CD1c-positive myeloid dendritic cell (primary cell): ENCODE measurements around the gene UST.
"Not testable (repeated sequence)": the region's sequence is repeated elsewhere in the genome, so short reads cannot be mapped to it uniquely, and the experiment has no call there.

ENCODE experiments used
- DNase-seq: peaks from one replicate; pipeline ENCODE4 v3.0.0-alpha.2; 2016; ENCODE audit errors: extremely low spot score

UST gene

DNA sequence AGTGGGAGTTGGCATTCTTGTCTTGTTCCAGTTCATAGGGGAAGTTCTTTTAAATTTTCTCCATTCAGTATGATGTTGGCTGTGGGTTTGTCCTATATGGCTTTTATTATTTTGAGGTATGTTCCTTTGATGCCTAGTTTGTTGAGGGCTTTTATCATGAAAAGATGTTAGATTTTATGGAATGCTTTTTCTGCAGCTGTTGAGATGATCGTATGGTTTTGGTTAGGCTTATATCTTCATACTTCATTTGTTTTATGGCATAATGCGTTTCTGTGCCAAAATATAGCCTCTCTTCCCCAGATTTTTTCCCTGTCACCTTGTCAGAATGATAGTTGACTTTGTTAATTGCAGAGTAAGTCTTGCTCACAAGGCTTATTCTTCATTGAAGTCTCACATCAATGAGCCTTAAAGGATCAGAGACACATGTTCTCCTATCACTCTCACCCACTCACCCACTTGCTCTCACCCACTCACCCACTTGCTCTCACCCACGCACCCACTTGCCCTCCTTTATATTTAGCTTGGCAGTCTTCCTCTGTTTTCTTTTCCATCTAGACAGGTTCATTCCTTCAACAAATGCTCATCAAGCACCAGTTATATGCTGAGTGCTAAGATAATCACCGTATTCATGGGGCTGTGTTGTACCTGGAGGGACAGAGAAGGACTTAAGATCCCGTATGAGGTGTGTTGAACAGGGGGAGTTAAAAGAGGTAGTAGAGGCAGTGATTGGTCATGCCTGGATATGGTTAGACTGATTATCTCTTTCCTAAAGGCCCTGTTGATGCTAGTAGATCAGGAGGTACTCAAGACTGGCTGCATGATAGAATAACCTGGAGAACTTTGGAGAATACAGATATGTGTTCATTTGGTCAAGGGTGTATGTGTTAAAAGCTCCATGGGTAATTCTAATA is 19.3 kb downstream of the UST start:
- DNase-seq: no peak

DNA sequence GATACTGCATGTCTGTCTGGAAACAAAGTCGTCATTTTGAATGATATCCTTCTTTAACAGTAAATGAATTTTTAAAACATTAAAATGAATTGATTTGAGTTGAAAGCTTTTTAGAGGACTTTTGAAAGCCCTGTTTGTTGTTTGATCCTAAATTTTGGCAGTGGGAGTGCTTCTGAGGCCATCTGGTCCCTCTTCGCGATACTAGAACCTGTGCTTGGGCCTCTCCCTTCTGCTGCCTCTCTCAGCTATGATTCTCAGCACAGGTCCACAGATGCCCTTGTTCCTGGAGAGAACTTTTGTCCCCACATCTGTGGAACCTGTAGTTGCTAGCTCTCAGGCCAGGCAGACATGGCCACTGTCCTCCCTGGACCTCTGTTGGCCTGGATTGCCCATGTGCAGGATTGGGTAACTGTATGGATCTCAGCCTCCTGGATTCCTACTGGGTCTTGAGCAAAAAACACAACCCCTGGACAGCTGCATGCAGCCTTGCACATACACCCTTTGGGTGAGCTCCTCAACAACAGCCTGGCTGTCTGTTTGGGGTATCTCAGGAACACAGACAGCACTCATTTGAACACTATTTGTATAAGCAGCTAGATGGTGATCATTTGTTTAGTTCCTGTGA is 21.9 kb downstream of the UST start:
- DNase-seq: no peak

DNA sequence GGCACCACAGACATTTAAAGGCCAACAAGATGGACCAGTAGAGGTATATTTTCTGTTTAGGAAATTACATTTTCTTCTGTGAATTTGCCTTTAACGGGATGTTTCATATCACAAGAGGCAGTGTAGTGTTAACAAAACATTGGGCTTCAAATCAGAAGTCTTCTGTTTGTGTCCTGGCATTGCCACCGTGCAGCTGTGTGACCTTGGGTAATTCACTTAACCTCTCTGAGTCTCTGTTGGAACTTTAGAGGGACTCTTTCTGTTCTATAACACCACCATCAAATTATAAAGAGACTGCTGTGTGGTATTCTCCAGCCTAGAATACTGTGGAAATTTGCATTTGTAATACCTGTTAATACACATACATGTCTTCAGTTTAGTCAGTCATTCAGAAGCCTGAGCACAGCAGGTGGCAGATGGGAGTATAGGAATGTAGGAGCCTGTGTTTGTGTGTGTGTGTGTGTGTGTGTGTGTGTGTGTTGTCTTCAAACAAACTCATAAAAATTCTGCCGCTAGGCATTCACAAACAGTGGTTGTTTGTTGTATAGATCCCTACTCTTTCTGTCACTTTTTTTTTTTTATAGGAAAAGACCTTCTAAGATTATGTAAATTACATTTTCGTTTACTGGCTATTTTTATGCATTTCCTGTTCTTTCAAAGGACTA is 22.6 kb downstream of the UST start:
- no peak for DNase-seq

DNA sequence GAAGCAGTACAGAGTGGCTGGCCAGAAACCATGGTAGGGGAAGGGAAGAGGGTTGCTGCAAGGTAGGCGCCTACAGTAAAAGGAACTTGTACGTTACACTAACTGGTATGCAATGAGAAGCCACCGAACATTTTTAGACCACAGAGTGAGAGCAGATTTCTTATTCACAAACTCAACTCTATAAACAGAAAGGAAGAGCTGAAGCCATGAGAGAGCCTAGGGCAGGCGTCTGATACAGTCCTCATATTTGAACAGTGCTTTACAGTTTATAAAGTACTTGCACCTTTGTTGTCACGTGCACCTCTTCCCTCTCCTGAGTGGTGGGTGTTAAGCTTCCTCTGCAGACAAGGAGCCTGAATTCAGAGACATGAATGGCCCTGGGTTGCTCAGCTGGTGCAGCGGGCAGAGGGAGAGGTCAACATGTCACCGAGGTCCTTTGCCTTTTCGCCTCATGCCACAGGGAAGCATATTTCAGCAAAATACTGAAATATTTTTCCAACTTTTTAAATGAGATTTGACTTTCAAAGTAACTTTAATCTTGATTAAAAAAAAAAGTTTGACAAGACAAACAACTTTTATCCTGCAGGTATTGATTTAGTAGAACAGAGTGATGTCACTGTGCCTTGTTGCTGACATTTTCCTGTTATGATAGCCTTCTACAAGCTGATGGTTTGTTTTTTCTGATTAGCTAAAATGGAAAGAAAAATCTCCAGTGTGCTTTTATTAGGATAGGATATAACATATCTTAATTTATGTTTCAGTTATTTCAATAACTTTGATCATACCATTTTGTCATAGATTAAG is 23.8 kb downstream of the UST start:
- DNase-seq: peak; percentile 38

DNA sequence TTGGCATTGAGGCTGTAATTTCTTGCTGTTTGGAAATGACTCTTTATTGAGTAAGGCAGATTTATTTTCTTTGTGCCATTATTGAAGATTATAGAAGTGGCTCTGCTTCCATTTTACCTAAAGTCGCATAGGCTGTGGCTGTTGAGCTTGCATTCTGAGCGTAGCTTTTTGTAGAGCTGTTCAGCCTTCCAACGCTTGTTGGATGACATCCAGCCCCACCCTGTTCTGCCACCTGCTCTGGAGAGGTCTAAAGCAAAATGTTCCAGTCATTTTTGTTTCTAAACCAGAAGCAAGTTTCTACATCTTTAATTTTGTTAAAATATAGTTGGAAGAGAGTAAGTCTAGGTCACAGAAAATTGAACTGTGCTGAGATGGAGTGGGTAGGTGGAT is 24.4 kb downstream of the UST start:
- DNase-seq: no peak

DNA sequence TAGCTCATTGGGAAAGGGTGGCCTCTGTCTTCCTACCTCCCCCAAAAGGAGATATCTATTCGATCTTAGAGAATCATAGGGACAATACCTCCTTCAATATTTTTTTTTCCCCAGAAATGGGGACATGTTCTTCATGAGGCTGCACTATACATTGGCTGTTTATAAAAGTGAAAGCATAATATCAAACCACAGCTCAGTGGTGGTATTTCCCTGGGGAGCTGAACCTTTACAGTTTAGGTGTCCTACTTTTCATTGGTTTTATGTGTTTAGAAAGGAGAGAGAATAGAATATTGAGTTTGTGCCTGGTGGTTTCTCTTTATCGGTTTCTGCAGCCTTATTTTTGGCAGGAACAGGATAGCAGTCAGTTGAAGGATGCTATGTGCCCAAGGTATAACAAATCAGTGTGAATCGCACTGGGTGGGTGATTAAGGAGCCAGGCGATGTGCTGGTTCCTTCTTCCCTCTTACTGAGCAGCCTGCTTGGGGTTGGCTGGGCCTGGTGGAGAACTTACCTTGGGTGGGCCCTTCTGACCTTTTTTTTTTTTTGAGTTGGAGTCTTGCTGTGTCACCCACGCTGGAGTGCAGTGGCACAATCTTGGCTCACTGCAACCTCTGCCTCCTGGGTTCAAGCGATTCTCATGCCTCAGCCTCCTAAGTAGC is 25.2 kb downstream of the UST start:
- DNase-seq: no peak

DNA sequence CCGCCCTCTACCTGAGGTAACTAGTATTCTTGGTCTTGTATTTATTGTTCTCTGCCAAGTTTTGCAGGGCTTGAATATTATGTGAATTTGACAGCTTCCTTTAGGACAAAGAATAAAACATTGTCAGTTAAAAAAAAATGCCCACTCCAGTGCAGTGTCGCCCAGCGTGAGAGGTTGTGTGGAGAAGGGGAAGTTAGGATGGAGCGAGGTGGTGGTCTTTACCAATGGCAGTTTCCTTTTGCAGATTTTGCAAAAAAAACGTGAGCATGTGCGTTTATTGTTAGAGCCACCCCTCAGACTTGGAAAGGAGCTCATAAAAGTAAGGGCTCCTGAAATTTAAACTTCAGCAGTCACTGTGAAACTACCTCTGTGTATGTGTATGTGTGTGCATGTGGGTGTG is 28.3 kb downstream of the UST start:
- DNase-seq: no peak

DNA sequence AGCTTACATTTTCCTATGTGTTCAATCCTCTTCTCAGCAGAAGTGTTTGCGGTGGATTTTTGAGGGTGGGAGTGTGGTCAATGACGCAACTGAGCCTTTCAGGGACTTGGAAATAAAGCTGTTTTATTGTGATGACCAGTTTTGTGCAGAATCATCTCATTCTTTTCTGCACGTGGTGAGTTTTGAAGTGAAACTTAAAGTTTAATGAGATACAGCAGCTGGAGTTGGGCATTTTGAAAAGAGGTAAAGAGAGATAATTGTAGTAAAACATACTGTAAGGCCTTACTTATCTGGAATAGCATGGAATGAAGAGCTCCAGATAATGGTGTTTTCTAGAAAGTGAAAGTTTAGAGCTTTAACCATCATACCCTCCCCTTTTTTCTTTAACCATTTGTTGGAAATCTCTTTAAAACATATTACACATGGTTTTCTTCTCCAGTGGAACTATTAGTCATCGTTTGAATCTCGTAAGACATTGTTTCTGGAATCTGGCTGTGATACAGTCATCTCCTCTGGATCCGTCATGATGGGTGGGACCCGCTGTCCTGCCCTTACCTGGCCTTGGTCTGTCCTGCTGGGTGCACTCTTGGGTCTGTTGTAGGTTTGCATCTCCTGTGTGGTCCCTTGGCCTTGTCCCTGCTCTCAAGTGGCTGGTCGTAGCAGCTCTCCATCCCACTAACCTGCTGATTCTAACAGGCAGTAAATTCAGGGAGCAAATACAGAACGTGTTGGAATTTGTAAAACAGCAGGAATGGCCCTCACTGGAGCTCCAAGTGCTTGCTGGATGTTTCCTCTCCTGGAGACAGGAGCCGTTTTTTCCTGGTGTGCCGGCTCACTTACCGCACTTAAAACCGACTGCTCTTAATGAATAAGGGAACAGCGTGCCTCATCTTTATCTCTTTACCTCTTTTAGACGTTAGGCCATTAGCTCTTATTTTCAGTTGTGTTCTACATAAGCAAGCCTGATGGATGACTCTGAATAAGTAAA is 29.8 kb downstream of the UST start:
- DNase-seq: peak; percentile 43

DNA sequence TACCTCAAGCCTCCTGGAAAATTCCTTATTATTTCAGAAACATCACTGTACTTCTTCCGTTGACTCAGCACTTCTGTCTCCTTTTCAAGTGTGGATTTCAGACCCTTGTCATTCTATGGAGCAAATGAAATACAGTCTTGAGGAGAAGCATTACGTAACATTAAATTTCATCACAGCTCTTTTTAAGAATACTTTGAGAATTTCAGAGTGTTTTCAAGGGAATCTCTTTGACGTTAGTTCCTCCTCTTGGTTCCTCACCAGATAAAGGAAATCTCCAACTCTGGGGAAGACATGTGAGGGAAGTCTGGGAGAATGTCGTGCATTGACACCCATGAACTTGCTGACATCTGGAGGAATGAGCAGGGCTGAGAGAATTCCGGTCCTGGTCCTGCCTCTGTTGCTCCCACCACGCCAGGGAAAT is 32.3 kb downstream of the UST start:
- peak; percentile 91 for DNase-seq

DNA sequence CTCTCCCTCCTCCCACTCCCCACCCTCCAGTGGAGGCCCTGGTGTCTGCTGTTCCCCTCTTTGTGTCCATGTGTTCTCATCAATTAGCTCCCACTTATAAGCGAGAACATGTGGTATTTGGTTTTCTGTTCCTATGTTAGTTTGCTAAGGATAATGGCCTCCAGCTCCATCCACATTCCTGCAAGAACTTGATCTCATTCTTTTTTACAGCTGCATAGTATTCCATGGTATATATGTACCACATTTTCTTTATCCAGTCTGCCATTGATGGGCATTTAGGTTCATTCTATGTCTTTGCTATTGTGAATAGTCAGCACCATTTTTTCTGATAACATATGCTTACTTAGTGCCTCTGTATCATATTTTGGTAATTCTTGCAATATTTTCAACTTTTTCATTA is 33.6 kb downstream of the UST start:
- DNase-seq: not testable (repeated sequence)

DNA sequence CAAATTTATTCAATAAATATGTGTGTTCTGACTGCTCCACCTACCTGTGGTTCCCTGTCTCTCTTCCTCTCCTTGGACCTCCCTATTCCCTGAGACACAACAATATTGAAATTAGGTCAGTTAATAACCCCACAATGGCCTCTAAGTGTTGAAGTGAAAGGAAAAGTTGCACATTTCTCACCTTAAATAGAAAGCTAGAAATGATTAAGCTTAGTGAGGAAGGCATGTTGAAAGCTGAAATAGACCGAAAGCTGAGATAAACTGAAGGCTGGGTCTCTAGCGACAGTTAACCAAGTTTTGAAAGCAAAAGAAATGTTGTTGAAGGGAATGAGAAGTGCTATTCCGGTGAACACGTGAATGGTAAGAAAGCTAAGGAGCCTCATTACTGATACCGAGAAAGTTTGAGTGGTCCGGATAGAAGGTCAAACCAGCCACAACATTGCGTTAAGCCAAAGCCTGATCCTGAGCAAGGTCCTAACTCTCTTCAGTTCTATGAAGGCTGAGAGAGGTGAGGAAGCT is 34.1 kb downstream of the UST start:
- no peak for DNase-seq

DNA sequence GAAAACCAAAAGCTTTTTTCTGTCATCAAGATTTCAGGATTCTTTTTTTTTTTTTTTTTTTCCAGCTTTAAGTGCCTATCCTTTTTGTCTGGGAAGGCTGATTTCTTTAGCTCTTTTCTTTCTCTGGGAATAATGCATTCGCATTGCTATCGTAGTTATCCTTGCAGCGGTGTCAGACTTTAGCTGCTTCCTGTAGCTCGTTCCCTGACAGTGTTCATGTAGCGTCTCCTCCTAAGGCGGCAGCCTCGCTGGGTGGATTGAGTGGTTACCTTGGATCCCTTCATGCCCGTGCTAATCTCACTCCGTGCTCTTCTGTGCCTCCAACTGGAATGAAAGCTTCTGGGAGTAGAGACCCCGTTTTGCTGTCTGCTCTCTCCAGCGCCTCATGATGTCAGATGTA is 43.1 kb downstream of the UST start:
- DNase-seq: no peak

DNA sequence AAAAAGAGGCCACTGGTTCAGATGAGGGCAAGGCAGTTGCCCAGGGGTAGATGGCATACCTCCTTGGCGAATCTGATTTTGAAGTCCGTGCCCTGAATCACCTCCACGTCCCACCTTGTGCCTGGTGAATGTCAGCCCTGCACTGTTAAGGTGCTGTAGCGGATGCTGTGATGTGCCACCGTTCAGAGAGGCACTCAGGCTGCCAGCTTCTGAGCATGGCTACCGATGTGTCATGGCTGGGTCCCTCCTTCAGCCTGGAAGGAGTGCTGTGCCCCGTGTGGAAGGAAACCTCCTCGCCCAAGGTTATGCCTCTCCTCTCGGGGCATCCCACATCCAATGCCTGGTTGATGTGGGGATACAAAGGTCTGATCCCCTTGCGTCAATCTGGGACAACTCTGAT is 43.6 kb downstream of the UST start:
- DNase-seq: no peak

DNA sequence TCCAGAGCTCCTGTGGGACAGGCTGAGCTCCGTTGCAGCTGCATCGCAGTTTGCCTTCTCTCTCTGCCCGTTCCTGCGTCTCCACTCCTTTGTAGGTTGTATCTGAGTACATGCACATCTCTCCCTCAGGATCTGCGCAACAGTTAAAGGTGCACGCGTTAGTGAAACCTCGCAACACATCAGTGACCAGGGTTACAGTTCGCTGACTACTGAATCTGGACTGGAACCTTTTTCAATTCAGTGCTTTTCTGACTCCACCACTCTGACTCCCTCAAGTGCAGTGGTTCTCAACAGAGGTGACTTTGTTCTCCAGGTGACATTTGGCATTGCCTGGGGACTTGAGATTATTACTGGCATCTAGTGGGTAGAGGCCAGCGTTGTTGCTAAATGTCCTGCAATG is 44.0 kb downstream of the UST start:
- no peak for DNase-seq

DNA sequence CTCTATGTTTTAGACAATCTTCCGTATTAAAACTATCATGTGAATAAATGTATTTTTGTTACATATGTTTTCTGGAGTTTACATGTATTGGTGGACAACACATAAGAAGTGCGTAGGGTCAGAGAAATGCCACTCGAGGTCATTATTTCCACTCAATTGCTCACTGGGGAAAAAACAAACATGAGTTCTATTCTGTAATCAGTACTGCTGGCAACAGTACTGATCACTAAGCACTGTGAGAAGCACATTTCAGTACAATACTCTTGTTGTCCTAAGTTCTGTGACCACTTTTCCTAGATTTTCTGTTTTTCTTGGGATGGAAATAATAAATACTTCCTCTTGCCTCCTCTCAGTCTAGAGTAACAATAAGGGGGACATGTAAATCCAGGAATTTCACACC is 44.5 kb downstream of the UST start:
- no peak for DNase-seq

DNA sequence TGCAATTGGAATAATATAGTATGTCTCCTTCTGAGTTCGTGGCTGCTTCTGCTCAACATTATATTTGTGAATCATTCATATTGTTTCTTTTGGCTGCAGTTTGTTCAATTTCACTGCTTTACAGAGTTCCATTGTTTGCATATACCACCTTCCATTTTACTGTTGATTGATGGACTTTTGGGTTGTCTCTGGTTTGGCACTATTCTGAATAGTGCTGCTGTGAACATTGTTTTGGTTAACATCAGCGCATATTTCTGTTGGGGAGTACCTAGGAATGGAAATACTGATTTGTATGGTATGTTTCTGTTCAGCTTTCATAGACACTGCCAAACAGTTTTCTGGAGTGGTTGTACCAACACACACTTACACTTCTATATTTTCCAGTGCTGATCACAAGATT is 46.9 kb downstream of the UST start:
- DNase-seq: no peak

DNA sequence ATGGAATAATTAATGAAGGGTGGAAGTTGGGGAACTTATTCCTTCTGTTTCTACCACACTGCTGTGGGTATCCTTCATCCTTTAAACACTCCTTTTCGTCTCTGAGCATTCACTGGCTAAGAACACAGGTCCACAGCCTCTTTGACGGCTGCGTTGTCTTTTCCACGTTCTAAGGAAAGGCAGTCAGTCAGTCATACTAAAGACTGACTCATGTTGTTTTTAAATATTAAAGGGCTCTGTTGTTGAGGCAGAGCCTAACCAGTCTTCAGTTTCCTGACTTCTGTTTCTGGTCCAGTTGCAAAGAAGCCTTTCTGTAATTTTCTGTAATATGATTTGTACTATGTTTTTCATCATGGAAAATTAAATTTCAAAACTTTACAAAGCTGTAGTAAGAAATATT is 48.0 kb downstream of the UST start:
- DNase-seq: no peak

DNA sequence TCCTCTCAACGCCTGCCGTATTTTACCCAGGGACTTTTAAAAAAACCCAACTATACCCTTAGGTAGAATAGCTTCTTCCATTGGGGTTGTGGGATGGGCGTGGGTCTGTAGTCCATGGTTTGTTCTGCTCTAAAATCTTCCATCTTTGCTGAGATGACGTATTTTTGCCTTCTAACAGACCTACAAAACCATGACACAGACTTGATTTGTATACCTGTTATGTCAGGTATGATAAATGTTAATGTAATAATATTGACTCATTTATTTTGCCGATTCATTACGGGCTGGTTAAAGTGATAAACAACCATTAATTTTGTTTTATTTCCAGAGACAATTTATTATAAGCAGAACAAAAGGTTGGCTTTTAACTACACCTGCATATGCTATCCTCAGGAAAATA is 48.7 kb downstream of the UST start:
- no peak for DNase-seq

DNA sequence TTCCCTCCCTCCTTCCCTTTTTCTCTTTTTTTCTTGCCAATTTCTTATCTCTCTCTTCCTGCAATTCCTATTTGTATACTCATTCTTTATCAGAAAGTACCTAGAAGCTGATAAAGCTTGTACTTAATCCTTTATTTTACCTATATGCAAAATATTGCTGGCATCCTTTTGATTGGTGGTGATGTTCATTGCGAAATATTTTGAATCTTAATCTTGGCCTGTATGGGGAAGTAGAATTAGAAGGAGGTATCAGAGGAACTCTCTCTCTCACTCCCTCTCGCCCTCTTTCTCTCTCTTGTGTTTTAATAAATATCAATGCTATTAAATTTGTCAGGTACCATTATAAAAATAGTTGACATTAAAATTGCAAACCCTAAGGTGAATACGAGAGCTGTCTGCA is 52.8 kb downstream of the UST start:
- no peak for DNase-seq

DNA sequence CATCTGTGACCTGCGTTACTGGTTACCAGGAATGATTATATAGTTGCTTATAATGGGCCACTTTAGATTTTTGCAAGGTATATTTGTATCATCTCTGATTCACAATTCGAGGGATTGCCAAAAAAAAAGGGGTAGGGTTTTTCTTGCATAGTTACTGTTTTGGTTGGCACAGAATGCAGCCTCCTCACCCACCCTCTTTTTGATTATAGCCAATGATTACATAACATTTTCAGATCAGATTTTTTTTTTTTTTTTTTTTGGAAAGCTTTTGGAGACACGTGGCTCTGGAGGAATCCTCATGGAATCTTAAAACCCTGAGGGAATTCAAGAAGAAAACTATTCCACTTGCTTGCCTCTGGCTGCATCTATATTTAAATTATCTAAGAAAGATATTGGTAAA is 53.7 kb downstream of the UST start:
- no peak for DNase-seq
